H1 (cell line): ENCODE data around the gene SLC6A12. TPM values are rescaled to one million over a fixed set of nuclear protein-coding genes. Genes with fewer than 3 reads are reported as not detected.

Experiments
- CTCF ChIA-PET: fragments of 300-600 bp; sonication (Branson Sonifier 250); formaldehyde crosslinking; loops from one replicate; lab custom pipeline; 2021; ENCODE audit not compliant: partially characterized antibody; lab: Charles Lee
- POLR2A ChIA-PET: fragments of 300-600 bp; sonication (Branson Sonifier 250); formaldehyde crosslinking; loops from one replicate; lab custom pipeline; 2021; ENCODE audit warnings: inconsistent platforms; ENCODE audit not compliant: partially characterized antibody; lab: Charles Lee
- DNase-seq, 2 experiments: peaks; one replicate each; pipeline versions ENCODE4 v3.0.0 to v3.0.0-alpha.2; 2010 to 2022; ENCODE audit warnings: low spot score in 2 of 2, low read depth in 1 of 2, mixed read lengths in 1 of 2
- FAIRE-seq: peaks from 2 replicates; lab custom pipeline; 2011; peaks lifted over from hg19 to GRCh38; lab: Jason Lieb, UNC
- H2AFZ ChIP-seq: 2 replicates; pipeline ENCODE4 v1.8.1; 2012; ENCODE audit warnings: low read length, inconsistent platforms
- H2AK5ac ChIP-seq: 2 replicates; pipeline ENCODE4 v1.6.1; 2013; ENCODE audit warnings: low read depth, low read length
- H2BK120ac ChIP-seq: replicated peaks from 2 replicates; pipeline ENCODE3; 2013; ENCODE audit warnings: low read depth, low read length, inconsistent platforms
- H2BK12ac ChIP-seq: 2 replicates; pipeline ENCODE4 v1.6.1; 2013; ENCODE audit warnings: low read depth, low read length
- H2BK15ac ChIP-seq: 2 replicates; pipeline ENCODE4 v1.6.1; 2013; ENCODE audit warnings: low read length
- H2BK20ac ChIP-seq: 2 replicates; pipeline ENCODE4 v1.6.1; 2013; ENCODE audit warnings: low read length
- H2BK5ac ChIP-seq: 2 replicates; pipeline ENCODE4 v1.6.1; 2013; ENCODE audit warnings: low read depth, low read length
- H3K14ac ChIP-seq: 2 replicates; pipeline ENCODE4 v1.6.1; 2013; ENCODE audit warnings: inconsistent platforms; ENCODE audit not compliant: insufficient read length
- H3K18ac ChIP-seq: 2 replicates; pipeline ENCODE4 v1.6.1; 2013; ENCODE audit warnings: low read length; ENCODE audit errors: extremely low read depth
- H3K23ac ChIP-seq: 2 replicates; pipeline ENCODE4 v1.6.1; 2013; ENCODE audit warnings: inconsistent platforms; ENCODE audit not compliant: insufficient read length
- H3K23me2 ChIP-seq: 2 replicates; pipeline ENCODE4 v1.6.1; 2013; ENCODE audit warnings: low read depth, low read length
- H3K27ac ChIP-seq: 2 replicates; pipeline ENCODE4 v1.6.1; 2011; ENCODE audit warnings: low read depth, low read length, inconsistent platforms
- H3K27me3 ChIP-seq, 4 experiments: replicated peaks in 1 of 4; 1 replicate in 1 of 4; 2 replicates in 3 of 4; pipeline versions ENCODE4 v1.6.1 to v1.8.1; 2011 to 2013; ENCODE audit warnings: low read length in 3 of 4, mild to moderate bottlenecking in 3 of 4, inconsistent platforms in 2 of 4, mixed read lengths in 2 of 4, moderate library complexity in 1 of 4; ENCODE audit not compliant: control insufficient read depth in 3 of 4, insufficient read depth in 3 of 4; ENCODE audit errors: extremely low read depth in 1 of 4
- H3K36me3 ChIP-seq, 4 experiments: 2 replicates each; pipeline versions ENCODE4 v1.6.1 to v1.8.1; 2011 to 2013; ENCODE audit warnings: mild to moderate bottlenecking in 4 of 4, low read length in 3 of 4, moderate library complexity in 2 of 4, control low read depth in 1 of 4, inconsistent platforms in 1 of 4; ENCODE audit not compliant: insufficient read depth in 4 of 4, control insufficient read depth in 2 of 4
- H3K4ac ChIP-seq: replicated peaks from 2 replicates; pipeline ENCODE3; 2013; ENCODE audit warnings: low read length, low read depth, mixed read lengths, inconsistent platforms; ENCODE audit not compliant: insufficient read length
- H3K4me1 ChIP-seq, 4 experiments: replicated peaks in 1 of 4; 1 replicate in 1 of 4; 2 replicates in 3 of 4; pipeline versions ENCODE4 v1.6.1 to v1.8.1; 2011 to 2013; ENCODE audit warnings: low read length in 3 of 4, inconsistent platforms in 2 of 4, mixed read lengths in 1 of 4; ENCODE audit not compliant: insufficient read depth in 4 of 4, control insufficient read depth in 3 of 4
- H3K4me2 ChIP-seq, 2 experiments: 2 replicates each; pipeline versions ENCODE4 v1.6.1 to v1.8.1; 2011 to 2013; ENCODE audit warnings: low read depth in 2 of 2, low read length in 2 of 2, control low read depth in 1 of 2, inconsistent platforms in 1 of 2, mild to moderate bottlenecking in 1 of 2; ENCODE audit not compliant: insufficient read depth in 1 of 2
- H3K4me3 ChIP-seq, 4 experiments: fragments of 200-600, 300-600 bp in 1 of 4; sonication (generic), shearing (Covaris generic), sonication (Bioruptor Twin) in 1 of 4; 2 replicates each; pipeline versions ENCODE4 v1.5.1 to v1.8.1; 2011 to 2016; ENCODE audit warnings: low read length in 4 of 4, low read depth in 3 of 4, control low read depth in 2 of 4, inconsistent platforms in 2 of 4, mild to moderate bottlenecking in 2 of 4, mixed read lengths in 1 of 4, moderate library complexity in 1 of 4; ENCODE audit not compliant: insufficient read depth in 2 of 4; ENCODE audit errors: extremely low read depth in 1 of 4
- H3K56ac ChIP-seq: replicated peaks from 2 replicates; pipeline ENCODE3; 2013; ENCODE audit warnings: low read depth, mild to moderate bottlenecking, mixed read lengths, low read length, inconsistent platforms; ENCODE audit not compliant: insufficient read length
- H3K79me1 ChIP-seq: 2 replicates; pipeline ENCODE4 v1.6.1; 2013; ENCODE audit warnings: low read depth, low read length, control low read depth
- H3K79me2 ChIP-seq, 2 experiments: 2 replicates each; pipeline versions ENCODE4 v1.6.1 to v1.8.1; 2012 to 2013; ENCODE audit warnings: low read length in 2 of 2, mild to moderate bottlenecking in 2 of 2, inconsistent platforms in 1 of 2; ENCODE audit not compliant: insufficient read depth in 2 of 2, control insufficient read depth in 1 of 2
- H3K9ac ChIP-seq, 4 experiments: replicated peaks in 1 of 4; 1 replicate in 1 of 4; 2 replicates in 3 of 4; pipeline versions ENCODE4 v1.6.1 to v1.8.1; 2011 to 2013; ENCODE audit warnings: low read depth in 3 of 4, low read length in 3 of 4, control low read depth in 2 of 4, mild to moderate bottlenecking in 2 of 4, moderate library complexity in 2 of 4, inconsistent platforms in 1 of 4; ENCODE audit errors: extremely low read depth in 1 of 4
- H3K9me3 ChIP-seq, 2 experiments: 2 replicates each; pipeline versions ENCODE4 v1.6.1 to v1.8.1; 2012 to 2013; ENCODE audit warnings: mild to moderate bottlenecking in 2 of 2, moderate library complexity in 2 of 2, control low read depth in 1 of 2, inconsistent platforms in 1 of 2, low read depth in 1 of 2, low read length in 1 of 2, mixed read lengths in 1 of 2; ENCODE audit not compliant: insufficient read depth in 2 of 2
- H4K20me1 ChIP-seq, 2 experiments: replicated peaks in 1 of 2; 2 replicates each; pipeline versions ENCODE3 to v1.8.1; 2011 to 2013; ENCODE audit warnings: inconsistent platforms in 2 of 2, low read length in 2 of 2, mild to moderate bottlenecking in 1 of 2; ENCODE audit not compliant: insufficient read depth in 2 of 2, control insufficient read depth in 1 of 2
- H4K5ac ChIP-seq: 2 replicates; pipeline ENCODE4 v1.6.1; 2013; ENCODE audit warnings: low read length, low read depth, mixed read lengths, inconsistent platforms; ENCODE audit not compliant: insufficient read length
- H4K8ac ChIP-seq: 2 replicates; pipeline ENCODE4 v1.8.0; 2013; ENCODE audit warnings: mild to moderate bottlenecking, moderate library complexity, low read length, inconsistent platforms; ENCODE audit not compliant: insufficient read depth; ENCODE audit errors: extremely low read depth
- H4K91ac ChIP-seq: replicated peaks from 2 replicates; pipeline ENCODE3; 2013; ENCODE audit warnings: low read length, mixed read lengths, inconsistent platforms; ENCODE audit not compliant: insufficient read length
- BCL11A ChIP-seq, 2 experiments: IDR thresholded peaks; one replicate each; pipeline ENCODE4 v1.6.1; 2011; ENCODE audit warnings: low read depth in 2 of 2, low read length in 2 of 2, mild to moderate bottlenecking in 2 of 2
- BRCA1 ChIP-seq: IDR thresholded peaks from 2 replicates; pipeline ENCODE4 v1.6.1; 2012; ENCODE audit warnings: low read depth, low read length, improper control_type of control experiment
- GTF2F1 ChIP-seq: IDR thresholded peaks from 2 replicates; pipeline ENCODE4 v1.6.1; 2012; ENCODE audit warnings: low read depth, low read length, improper control_type of control experiment, borderline replicate concordance
- JUN ChIP-seq: IDR thresholded peaks from 2 replicates; pipeline ENCODE4 v1.6.1; 2011; ENCODE audit warnings: low read depth, mild to moderate bottlenecking, improper control_type of control experiment, low read length
- MAFK ChIP-seq: IDR thresholded peaks from 2 replicates; pipeline ENCODE4 v1.6.1; 2012; ENCODE audit warnings: low read depth, mild to moderate bottlenecking, improper control_type of control experiment, low read length
- POLR2AphosphoS5 ChIP-seq: IDR thresholded peaks from 2 replicates; pipeline ENCODE4 v1.6.1; 2011; ENCODE audit warnings: low read depth, low read length
- RBBP5 ChIP-seq: IDR thresholded peaks from 2 replicates; pipeline ENCODE4 v1.7.1; 2012; ENCODE audit warnings: low read depth, mild to moderate bottlenecking, inconsistent platforms, low read length, moderate library complexity, borderline replicate concordance
- RXRA ChIP-seq: IDR thresholded peaks from 2 replicates; pipeline ENCODE4 v1.6.1; 2011; ENCODE audit warnings: low read depth, mild to moderate bottlenecking, low read length, moderate library complexity; ENCODE audit not compliant: insufficient read depth
- WGBS, 2 experiments: shearing (Covaris generic) in 1 of 2; methylation state at CpG; one replicate each; pipeline versions ENCODE4 v1.1.6 to v1.1.7; 2013 to 2015; ENCODE audit warnings: low lambda C conversion rate in 2 of 2, mixed read lengths in 2 of 2, inconsistent platforms in 1 of 2, low coverage in 1 of 2, missing lambda C conversion rate in 1 of 2; ENCODE audit not compliant: insufficient replicate concordance in 2 of 2, insufficient coverage in 1 of 2, insufficient read length in 1 of 2; ENCODE audit errors: extremely low coverage in 1 of 2, missing lambda C conversion rate in 1 of 2; 5-methylcytosine and 5-hydroxymethylcytosine counted together
- polyA plus RNA-seq, 7 experiments: library from polyadenylated mRNA; depleted of rRNA in 3 of 7; stranded (reverse) in 5 of 7; unstranded in 2 of 7; fragments of >200 nt in 5 of 7; fragments of 200-250 nt in 2 of 7; gene quantifications; 1 replicate in 5 of 7; 2 replicates in 1 of 7; 4 replicates in 1 of 7; pipeline versions ENCODE4 v1.2.1 to v1.2.3, GENCODE V29; 2011 to 2013; ENCODE audit warnings: missing spikeins in 2 of 7, mixed read lengths in 2 of 7
- total RNA-seq: library from RNA; stranded (reverse); fragmentation: NEBNext Ultra II Directional; extraction: Animal tissue kit (Norgen Biotek cat#: 25700); gene quantifications from 2 replicates; pipeline ENCODE4 v1.2.1, GENCODE V29; 2021
- TF ChIP-seq, protein P1 (sequence below), 3 experiments: IDR thresholded peaks; 1 replicate in 2 of 3; 2 replicates in 1 of 3; pipeline versions ENCODE4 v1.5.1 to v1.6.1; 2011; ENCODE audit warnings: low read length in 3 of 3, mild to moderate bottlenecking in 3 of 3, inconsistent platforms in 2 of 3, low read depth in 1 of 3, moderate library complexity in 1 of 3; ENCODE audit not compliant: insufficient read depth in 1 of 3; ENCODE audit errors: control extremely low read depth in 1 of 3

The SLC6A12 gene
- total and polyA plus RNA-seq, 2 of the 8 experiments (the other 6 are each of a cell fraction or from before 2014, with no cell fraction given) = 0.70 to 1.1 TPM

DNA sequence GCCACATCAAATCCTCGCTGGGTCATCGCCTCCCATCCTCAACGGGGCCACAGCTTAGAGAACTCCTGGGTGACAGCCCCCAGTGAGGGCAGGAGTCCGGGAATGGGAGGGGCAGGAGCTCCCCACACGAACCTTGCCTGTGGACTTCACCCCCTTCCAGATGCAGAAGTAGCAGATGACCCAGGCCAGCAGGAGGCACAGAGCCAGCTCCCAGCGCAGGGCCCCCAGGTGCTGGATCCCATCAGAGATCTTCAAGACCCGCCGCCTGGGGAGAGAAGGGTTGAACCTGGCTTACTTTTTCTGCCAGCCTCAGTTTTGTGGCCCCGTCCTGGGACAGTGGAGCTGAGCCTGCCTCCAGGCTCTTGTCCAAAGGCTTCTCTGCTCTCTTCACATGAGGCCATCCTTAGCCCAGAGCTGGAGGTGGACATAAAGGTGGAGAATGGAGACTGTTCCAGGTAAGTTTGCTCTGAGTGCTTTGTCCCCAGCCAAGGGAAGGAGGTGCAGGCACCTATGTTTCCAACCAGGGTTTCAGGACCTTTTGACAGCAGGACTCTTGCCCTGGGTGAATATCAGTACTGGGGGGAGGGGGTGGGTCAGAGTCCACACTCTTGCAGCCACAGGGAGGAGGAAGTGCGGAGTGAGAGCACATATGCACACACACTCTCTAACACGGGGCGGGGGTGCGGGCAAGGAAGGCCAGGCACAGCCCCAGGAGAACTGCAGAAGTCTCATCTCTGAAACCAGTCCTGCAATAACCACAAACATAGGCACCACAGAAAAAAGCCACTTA is 23.3 kb upstream of the SLC6A12 start:
- Histone ChIP-seq H2BK12ac (no peak overlapping the region), H3K36me3 (no peaks in the 10 kb centered on the region), H3K4me3 (no peak overlapping the region), H2BK120ac (no peak overlapping the region), H3K4me1 (peaks cover 0 to 4% (median 0%) of the 10 kb centered on the region in 4 experiments; a peak in 2 of 7 replicates), H2AK5ac (no peak overlapping the region), H3K79me1 (no peaks in the 10 kb centered on the region), H3K4me2 (no peak overlapping the region), H4K91ac (no peak overlapping the region), H4K20me1 (no peaks in the 10 kb centered on the region), H3K9me3 (peaks cover 8 to 13% of the 10 kb centered on the region in 2 experiments), H3K27ac (no peak overlapping the region), H3K14ac (no peak overlapping the region), H3K56ac (no peak overlapping the region), H3K9ac (no peak overlapping the region), H3K18ac (no peak overlapping the region), H4K5ac (no peak overlapping the region), H3K27me3 (no peaks in the 10 kb centered on the region), H2BK15ac (no peak overlapping the region), H2BK5ac (no peak overlapping the region), H3K79me2 (no peaks in the 10 kb centered on the region), H3K23ac (no peak overlapping the region), H2BK20ac (no peak overlapping the region), H4K8ac (no peak overlapping the region), H3K4ac (no peak overlapping the region), H3K23me2 (no peaks in the 10 kb centered on the region), H2AFZ (no peak overlapping the region)
- FAIRE-seq (no peak), DNase-seq (no peak)
- POLR2A ChIA-PET = no interaction called here
- 90% methylated on average over 13 of the region's 13 CpGs; no CpG with 5 or more reads in 1 of the 2 experiments for WGBS, 2 experiments
- CTCF ChIA-PET = interaction anchor here (0.6 kb wide), 1 partner anchor 985 kb away, joined by 3 read pairs; no protein-coding TSS in a partner anchor
- no peak for TF ChIP-seq BCL11A (IDR thresholded peaks at IDR 0.05; ENCODE audit: low read depth in 2 of 2, low read length in 2 of 2)
- TF ChIP-seq, protein P1, sequence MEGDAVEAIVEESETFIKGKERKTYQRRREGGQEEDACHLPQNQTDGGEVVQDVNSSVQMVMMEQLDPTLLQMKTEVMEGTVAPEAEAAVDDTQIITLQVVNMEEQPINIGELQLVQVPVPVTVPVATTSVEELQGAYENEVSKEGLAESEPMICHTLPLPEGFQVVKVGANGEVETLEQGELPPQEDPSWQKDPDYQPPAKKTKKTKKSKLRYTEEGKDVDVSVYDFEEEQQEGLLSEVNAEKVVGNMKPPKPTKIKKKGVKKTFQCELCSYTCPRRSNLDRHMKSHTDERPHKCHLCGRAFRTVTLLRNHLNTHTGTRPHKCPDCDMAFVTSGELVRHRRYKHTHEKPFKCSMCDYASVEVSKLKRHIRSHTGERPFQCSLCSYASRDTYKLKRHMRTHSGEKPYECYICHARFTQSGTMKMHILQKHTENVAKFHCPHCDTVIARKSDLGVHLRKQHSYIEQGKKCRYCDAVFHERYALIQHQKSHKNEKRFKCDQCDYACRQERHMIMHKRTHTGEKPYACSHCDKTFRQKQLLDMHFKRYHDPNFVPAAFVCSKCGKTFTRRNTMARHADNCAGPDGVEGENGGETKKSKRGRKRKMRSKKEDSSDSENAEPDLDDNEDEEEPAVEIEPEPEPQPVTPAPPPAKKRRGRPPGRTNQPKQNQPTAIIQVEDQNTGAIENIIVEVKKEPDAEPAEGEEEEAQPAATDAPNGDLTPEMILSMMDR (IDR thresholded peaks at IDR 0.05; ENCODE audit: control extremely low read depth in 1 of 3, insufficient read depth in 1 of 3, low read depth in 1 of 3, low read length in 3 of 3) = no peak
- no peak for TF ChIP-seq POLR2AphosphoS5
- TF ChIP-seq BRCA1 = no peak
- TF ChIP-seq MAFK = no peak
- no peak for TF ChIP-seq JUN
- no peak for TF ChIP-seq GTF2F1
- TF ChIP-seq RXRA = no peak
- TF ChIP-seq RBBP5 = no peak
